ENCODE data around the gene NUP50.

Gene NUP50

DNA sequence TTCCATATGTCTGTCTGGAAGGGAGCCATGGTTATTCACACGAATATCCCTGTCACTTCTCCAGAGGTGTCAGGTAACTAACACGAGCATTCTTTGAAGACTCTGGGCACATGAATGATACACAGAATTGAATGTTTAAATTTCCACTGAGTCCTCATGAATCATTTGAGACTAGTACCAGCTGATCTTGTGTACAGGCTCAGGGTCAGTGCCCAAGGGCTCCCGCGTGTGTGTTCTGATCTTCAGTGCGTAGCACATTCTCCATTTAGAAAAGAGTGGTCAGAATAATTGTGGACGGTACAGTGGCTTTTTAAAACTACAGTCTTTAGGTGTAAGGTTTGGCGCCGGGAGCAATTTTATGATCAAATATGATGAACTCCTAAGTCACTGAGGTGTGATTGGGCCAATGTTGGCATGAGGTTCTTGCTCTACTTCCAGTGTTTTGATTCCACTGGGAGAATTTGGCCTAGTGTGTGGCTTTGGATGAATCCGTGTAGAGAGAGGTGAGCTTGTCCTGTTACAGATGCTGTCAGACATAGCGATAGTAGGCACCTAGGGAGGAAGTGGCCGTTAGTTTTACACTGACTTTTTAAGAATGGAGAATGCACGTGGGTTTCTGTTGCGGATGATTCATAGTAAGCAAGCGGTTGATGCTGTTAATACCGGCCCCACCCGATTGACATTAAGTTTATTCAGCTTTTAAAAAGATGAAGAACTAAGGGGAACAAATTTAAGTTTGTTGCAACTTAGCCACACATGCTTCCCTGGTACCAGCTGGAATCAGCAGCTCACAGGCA lies 22.2 kb downstream of the NUP50 start:
- TF ChIP-seq TAF1 (IDR thresholded peaks at IDR 0.05; ENCODE audit: borderline replicate concordance, insufficient read depth, low read length) = no peak
- no peak for TF ChIP-seq FOXP2 (optimal IDR thresholded peaks at IDR 0.05; ENCODE audit: borderline replicate concordance, extremely low read depth, extremely low read length, insufficient read depth)
- TF ChIP-seq, protein P1, sequence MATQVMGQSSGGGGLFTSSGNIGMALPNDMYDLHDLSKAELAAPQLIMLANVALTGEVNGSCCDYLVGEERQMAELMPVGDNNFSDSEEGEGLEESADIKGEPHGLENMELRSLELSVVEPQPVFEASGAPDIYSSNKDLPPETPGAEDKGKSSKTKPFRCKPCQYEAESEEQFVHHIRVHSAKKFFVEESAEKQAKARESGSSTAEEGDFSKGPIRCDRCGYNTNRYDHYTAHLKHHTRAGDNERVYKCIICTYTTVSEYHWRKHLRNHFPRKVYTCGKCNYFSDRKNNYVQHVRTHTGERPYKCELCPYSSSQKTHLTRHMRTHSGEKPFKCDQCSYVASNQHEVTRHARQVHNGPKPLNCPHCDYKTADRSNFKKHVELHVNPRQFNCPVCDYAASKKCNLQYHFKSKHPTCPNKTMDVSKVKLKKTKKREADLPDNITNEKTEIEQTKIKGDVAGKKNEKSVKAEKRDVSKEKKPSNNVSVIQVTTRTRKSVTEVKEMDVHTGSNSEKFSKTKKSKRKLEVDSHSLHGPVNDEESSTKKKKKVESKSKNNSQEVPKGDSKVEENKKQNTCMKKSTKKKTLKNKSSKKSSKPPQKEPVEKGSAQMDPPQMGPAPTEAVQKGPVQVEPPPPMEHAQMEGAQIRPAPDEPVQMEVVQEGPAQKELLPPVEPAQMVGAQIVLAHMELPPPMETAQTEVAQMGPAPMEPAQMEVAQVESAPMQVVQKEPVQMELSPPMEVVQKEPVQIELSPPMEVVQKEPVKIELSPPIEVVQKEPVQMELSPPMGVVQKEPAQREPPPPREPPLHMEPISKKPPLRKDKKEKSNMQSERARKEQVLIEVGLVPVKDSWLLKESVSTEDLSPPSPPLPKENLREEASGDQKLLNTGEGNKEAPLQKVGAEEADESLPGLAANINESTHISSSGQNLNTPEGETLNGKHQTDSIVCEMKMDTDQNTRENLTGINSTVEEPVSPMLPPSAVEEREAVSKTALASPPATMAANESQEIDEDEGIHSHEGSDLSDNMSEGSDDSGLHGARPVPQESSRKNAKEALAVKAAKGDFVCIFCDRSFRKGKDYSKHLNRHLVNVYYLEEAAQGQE (IDR thresholded peaks at IDR 0.05; ENCODE audit: insufficient read depth in 1 of 2, low read depth in 2 of 2, low read length in 2 of 2) = no peak
- TF ChIP-seq POLR2AphosphoS5 (IDR thresholded peaks at IDR 0.05; ENCODE audit: low read depth, low read length) = no peak
- no peak for TF ChIP-seq SIN3A (IDR thresholded peaks at IDR 0.05; ENCODE audit: borderline replicate concordance, insufficient read depth, low read length)

DNA sequence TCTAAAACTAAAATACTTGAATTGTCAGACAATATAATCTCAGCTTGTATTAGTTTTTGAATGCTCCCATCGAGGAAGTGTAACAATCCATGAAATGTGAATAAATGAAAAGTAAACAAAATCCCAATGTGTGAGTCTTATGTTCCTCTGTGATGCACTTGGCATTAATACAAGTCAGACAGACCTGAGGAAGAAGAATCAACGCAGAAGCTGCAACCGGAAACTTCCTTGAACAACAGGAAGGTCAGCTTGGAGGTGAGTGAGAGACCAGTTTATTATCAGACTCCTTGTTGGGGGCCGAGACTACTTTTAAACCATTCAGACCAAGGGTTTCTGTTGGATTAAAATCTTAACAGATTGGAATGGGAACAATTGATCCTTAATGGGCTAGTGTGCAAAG lies 24.2 kb downstream of the NUP50 start:
- TF ChIP-seq, protein P1 (IDR thresholded peaks at IDR 0.05; ENCODE audit: insufficient read depth in 1 of 2, low read depth in 2 of 2, low read length in 2 of 2) = no peak

DNA sequence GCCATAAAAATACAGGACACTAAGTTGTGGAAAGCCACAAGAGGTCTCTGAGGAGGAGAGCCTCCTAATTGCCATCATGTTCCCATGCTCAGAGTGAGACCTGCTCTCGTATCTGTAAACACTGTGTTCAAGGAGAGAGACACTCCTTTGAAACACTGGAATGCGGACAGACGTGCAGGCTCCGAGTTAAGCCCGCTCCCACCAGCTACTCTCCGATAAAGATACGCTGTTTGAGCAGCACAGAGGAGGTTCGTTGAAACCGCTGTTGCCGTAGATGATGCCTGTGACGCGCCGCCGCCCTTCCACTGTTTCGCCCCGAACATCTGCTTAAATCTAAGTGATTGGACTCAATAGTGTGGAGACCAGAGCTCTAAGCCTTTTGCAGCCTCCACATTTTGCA lies 25.1 kb downstream of the NUP50 start:
- TF ChIP-seq, protein P1 (IDR thresholded peaks at IDR 0.05; ENCODE audit: insufficient read depth in 1 of 2, low read depth in 2 of 2, low read length in 2 of 2) = no peak
- no peak; the same call in none of the 2 replicates for TF ChIP-seq POLR2AphosphoS5 (IDR thresholded peaks at IDR 0.05; ENCODE audit: low read depth, low read length)
- TF ChIP-seq FOXP2 (optimal IDR thresholded peaks at IDR 0.05; ENCODE audit: borderline replicate concordance, extremely low read depth, extremely low read length, insufficient read depth) = no peak
- TF ChIP-seq SIN3A (IDR thresholded peaks at IDR 0.05; ENCODE audit: borderline replicate concordance, insufficient read depth, low read length) = no peak
- TF ChIP-seq TAF1 (IDR thresholded peaks at IDR 0.05; ENCODE audit: borderline replicate concordance, insufficient read depth, low read length) = no peak

DNA sequence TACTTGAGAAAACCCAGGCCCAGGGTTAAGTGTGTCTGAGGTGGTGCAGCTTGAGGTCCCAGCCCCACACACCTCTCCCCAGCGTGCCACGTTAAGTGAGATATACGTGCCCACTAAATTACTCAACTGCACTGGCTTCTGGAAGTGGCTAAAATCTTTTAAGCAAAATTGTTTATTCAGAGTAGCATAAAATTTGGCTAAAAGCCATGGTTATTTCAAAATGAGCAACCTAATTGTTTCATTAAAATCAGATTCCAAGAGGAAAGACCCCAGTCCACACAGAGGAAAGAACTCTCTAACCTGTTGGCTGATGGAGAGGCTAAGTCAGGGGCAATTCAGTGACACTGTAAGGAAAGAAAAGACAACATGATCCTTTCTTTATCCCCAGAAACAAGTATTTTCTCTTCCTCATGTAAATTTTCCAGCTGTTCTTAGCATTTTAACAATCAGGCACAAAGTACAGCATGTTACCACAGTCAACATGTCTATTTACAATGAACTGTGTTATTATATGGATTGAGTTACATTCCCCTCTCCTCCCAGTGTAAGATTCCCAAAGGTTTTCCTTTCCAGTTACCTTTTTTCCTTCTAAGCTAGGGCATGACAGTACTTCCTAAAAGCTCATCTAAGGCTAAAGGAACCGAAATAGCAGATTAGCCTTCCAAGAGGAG lies 26.6 kb downstream of the NUP50 start:
- TF ChIP-seq POLR2AphosphoS5 (IDR thresholded peaks at IDR 0.05; ENCODE audit: low read depth, low read length) = no peak
- TF ChIP-seq SIN3A (IDR thresholded peaks at IDR 0.05; ENCODE audit: borderline replicate concordance, insufficient read depth, low read length) = no peak

DNA sequence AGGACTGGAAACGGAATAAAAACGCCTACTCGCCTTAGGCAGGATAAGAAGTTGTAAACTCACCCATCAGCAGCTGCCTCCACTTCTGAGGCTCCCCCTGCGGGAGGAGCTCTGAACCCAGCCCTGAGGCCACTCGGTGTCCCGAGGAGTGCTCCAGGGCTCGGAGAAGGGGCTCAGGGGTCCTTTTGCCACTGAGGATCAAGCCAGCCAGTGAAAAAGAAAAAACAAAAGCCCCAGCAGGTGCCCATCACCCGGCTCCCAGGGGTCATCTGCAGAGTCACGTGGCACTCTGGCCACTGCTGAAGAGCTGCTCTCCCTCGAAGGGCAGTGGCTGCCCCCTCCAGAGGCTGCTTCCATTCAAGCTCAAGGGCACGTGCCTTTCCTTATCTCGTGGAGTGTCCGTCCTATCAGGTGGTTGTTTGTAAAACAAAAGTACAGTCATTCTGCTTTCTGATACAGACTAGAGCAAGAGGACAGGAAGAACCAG lies 29.0 kb downstream of the NUP50 start:
- TF ChIP-seq, protein P1 (IDR thresholded peaks at IDR 0.05; ENCODE audit: insufficient read depth in 1 of 2, low read depth in 2 of 2, low read length in 2 of 2) = no peak
